GM10248 (cell line): Measurements from ENCODE around the gene GCFC2.
"Not testable (repeated sequence)": the region's sequence is repeated elsewhere in the genome, so short reads cannot be mapped to it uniquely, and the experiment has no call there.

ENCODE experiments used
- CTCF ChIA-PET: fragments of 300-600 bp; sonication (Branson Sonifier 250); formaldehyde crosslinking; extraction: SDS; loops from one replicate; lab custom pipeline; 2021; ENCODE audit warnings: antibody characterized with exemption; lab: Yijun Ruan, JAX
- POLR2A ChIA-PET: fragments of 350-650 bp; sonication (Branson Sonifier 250); formaldehyde crosslinking; extraction: SDS; loops from one replicate; lab custom pipeline; 2020; ENCODE audit warnings: antibody characterized with exemption; lab: Yijun Ruan, JAX
- DNase-seq: peaks from one replicate; pipeline ENCODE4 v3.0.0; 2012; ENCODE audit errors: extremely low spot score
- TF ChIP-seq, protein P1 (sequence below): IDR thresholded peaks from 2 replicates; pipeline ENCODE4 v1.5.1; 2012; ENCODE audit warnings: mild to moderate bottlenecking, low read depth; ENCODE audit errors: extremely low read depth, missing control alignments, control extremely low read depth

The GCFC2 gene

DNA sequence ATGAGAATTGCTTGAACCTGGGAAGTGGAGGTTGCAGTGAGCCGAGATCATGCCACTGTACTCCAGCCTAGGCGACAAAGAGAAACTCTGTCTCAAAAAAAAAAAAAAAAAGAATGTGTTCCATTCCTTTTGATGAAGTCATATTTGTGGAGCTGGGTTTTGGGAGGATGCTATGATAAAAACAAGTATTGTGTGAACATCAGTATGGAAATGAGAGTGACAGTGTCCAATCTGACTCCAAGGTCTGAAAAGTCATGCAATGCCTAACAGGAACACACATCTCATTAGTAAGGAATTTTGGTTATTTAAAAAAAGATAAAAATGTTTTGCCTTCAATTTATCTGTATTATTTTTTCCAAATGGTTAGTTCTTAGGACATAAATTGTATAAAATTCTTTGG is 11.8 kb downstream of the GCFC2 start:
- TF ChIP-seq, protein P1, sequence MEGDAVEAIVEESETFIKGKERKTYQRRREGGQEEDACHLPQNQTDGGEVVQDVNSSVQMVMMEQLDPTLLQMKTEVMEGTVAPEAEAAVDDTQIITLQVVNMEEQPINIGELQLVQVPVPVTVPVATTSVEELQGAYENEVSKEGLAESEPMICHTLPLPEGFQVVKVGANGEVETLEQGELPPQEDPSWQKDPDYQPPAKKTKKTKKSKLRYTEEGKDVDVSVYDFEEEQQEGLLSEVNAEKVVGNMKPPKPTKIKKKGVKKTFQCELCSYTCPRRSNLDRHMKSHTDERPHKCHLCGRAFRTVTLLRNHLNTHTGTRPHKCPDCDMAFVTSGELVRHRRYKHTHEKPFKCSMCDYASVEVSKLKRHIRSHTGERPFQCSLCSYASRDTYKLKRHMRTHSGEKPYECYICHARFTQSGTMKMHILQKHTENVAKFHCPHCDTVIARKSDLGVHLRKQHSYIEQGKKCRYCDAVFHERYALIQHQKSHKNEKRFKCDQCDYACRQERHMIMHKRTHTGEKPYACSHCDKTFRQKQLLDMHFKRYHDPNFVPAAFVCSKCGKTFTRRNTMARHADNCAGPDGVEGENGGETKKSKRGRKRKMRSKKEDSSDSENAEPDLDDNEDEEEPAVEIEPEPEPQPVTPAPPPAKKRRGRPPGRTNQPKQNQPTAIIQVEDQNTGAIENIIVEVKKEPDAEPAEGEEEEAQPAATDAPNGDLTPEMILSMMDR, result no peak
- DNase-seq, result no peak
- ChIA-PET CTCF (interaction anchor here (0.9 to 1.5 kb wide), 5 partner anchors 13 to 90 kb away, joined by 3 to 4 read pairs (median 3); no protein-coding TSS in a partner anchor), POLR2A (no interaction called here)

DNA sequence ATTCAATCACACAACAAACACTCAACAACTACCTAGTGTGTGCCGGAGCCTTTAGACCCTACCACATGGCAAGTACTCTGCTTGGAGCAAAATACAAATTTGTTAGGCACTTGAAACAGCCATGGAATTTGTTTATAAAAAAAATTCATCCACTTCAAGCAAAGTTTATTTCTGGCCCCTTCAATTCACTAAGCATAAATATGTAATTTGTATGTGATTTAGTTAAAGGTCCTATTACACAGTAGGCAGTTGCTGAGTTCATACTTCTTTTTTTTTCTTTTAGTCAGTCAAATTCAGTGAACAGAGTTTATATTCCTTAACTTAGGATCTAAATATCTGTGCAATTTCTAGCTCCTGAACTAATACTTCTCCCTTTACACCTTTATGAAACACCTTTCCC is 22.5 kb downstream of the GCFC2 start:
- TF ChIP-seq, protein P1, result no peak
- CTCF ChIA-PET, result interaction anchor here (0.7 to 1.9 kb wide), 4 partner anchors 9 to 48 kb away, joined by 3 to 7 read pairs (median 6); no protein-coding TSS in a partner anchor
- POLR2A ChIA-PET, result no interaction called here
- no peak for DNase-seq

DNA sequence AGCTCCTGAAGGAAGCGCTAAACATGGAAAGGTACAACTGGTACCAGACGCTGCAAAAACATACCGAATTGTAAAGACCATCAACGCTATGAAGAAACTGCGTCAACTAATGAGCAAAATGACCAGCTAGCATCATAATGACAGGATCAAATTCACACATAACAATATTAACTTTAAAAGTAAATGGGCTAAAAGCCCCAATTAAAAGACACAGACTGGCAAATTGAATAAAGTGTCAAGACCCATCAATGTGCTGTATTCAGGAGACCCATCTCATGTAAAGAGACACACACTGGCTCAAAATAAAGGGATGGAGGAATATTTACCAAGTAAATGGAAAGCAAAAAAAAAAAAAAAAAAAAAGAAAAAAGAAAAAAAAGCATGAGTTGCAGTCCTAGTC is 27.3 kb downstream of the GCFC2 start:
- CTCF ChIA-PET, result interaction anchor here (1.4 to 2.2 kb wide), 3 partner anchors 11 to 42 kb away, joined by 3 to 7 read pairs (median 3); no protein-coding TSS in a partner anchor

DNA sequence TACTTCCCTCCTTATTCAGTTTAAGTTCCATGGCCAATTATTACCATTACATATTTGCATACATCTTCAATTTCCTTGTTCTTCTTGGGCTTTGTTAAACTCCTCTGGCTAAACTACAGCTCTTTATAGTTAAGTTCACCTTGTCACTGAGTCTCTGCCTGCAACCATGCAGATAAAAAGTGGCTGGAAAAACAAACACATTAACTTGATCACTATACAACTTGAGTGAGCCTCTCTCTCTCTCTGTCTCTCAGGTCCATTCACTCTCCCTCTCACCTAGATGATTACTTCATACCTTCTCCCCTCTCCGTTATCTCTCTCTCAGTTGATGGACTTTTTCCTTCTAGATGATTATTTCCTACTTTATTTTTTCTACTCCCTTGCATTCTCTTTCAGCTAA is 30.3 kb downstream of the GCFC2 start:
- ChIA-PET CTCF (interaction anchor here (0.8 to 7.4 kb wide), 4 partner anchors 13 to 41 kb away, joined by 3 to 77 read pairs (median 6); no protein-coding TSS in a partner anchor), POLR2A (no interaction called here)
- TF ChIP-seq, protein P1, result no peak
- DNase-seq, result no peak

More for the DNA sequence above, 27.3 kb downstream of the GCFC2 start:
- POLR2A ChIA-PET, DNase-seq: not testable (repeated sequence)

DNA sequence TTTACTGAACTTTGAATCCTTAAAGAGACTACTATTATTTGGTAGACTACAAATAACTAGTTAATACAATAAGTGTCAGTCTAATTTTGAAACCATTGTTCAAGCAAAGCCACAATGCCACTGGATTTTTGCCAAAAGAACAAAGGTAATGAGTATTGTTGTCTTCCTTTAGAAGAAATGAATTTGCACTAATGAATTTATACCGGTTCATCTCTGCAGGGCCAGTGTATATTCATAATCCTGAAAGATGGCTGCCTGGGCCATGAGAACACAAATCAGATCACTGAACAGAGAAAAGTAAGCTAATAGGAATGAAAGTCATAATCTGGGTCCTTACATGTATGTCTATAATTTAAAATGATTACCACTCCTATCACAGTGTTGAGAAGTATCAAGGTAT is 31.2 kb downstream of the GCFC2 start:
- POLR2A ChIA-PET, result no interaction called here
- no peak for DNase-seq
- TF ChIP-seq, protein P1, result no peak
- CTCF ChIA-PET, result interaction anchor here (0.9 to 7.4 kb wide), 7 partner anchors 8 to 40 kb away, joined by 3 to 77 read pairs (median 6); partner anchors contain the start of gene GCFC2

DNA sequence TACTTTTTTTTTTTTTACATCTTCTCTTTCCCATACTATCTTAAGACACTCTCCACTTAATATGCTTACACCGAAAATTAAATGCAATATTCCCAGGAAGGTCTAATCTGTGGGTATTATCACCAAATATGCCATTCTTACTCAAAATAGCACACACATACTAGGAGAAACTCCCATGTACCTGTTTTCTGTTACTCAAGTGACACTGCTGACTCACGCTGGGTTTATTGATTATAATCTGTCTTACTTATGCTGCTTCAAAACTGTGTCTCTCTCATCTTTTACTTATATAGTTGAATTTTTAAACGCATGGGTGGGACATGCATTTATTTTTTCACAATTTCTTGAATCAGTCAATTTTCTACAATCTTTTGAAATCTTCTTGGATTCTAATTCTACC is 34.3 kb downstream of the GCFC2 start:
- CTCF ChIA-PET, result interaction anchor here (0.6 to 7.4 kb wide), 20 partner anchors 9 to 71 kb away, joined by 3 to 77 read pairs (median 6); partner anchors contain the start of gene MRPL19
- TF ChIP-seq, protein P1, result no peak
- DNase-seq, result no peak
- POLR2A ChIA-PET, result no interaction called here

DNA sequence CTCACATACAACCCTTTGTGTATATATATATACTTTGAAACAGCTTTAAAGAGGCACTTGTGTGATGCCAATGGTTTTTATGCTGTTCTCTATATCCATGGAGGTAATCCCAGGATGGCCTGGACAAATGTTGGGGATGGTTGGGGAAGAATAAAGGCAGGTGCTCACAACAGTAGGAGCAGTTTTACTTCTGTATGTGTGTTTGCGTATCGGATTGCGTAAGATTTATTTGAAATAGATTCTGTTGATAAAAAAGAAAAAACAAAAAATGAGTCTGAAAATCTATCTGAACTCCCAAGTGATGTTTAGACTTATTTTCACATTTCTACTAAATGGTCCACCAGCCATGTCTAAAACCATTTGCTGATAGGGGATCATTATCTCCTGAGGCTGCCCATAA is 34.8 kb downstream of the GCFC2 start:
- no peak for DNase-seq
- ChIA-PET CTCF (interaction anchor here (1.8 to 7.4 kb wide), 3 partner anchors 8 to 35 kb away, joined by 9 to 77 read pairs (median 36); no protein-coding TSS in a partner anchor), POLR2A (no interaction called here)
- TF ChIP-seq, protein P1, result no peak

DNA sequence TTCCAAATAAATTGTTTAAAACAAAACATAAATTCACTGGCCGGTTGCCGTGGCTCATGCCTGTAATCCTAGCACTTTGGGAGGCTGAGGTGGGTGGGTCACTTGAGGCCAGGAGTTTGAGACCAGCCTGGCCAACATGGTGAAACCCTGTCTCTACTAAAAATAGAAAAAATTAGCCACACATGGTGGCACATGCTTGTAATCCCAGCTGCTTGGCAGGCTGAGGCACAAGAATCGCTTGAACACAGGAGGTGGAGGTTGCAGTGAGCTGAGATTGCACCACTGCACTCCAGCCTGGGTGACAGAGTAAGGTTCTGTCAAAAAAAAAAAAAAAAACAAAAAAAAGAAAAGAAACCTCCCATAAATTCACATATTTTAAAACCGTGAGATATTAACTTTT is 35.3 kb downstream of the GCFC2 start:
- DNase-seq, POLR2A ChIA-PET: not testable (repeated sequence)
- CTCF ChIA-PET, result interaction anchor here (3.2 to 7.4 kb wide), 2 partner anchors 8 to 35 kb away, joined by 36 to 77 read pairs; no protein-coding TSS in a partner anchor
